WERI-Rb-1 (cell line): ENCODE results near the gene RNF215.

Source experiments
- DNase-seq: peaks from one replicate; pipeline ENCODE4 v3.0.0-alpha.2; 2020
- H3K27ac ChIP-seq: fragments of 250-450 bp; sonication (Bioruptor Pico); 2 replicates; pipeline ENCODE4 v1.5.1; 2020; ENCODE audit warnings: mild to moderate bottlenecking, moderate library complexity
- H3K27me3 ChIP-seq: fragments of 250-450 bp; sonication (Bioruptor Pico); 2 replicates; pipeline ENCODE4 v1.5.1; 2021; ENCODE audit warnings: mild to moderate bottlenecking, low read depth, moderate library complexity; ENCODE audit not compliant: insufficient read depth, severe bottlenecking
- H3K36me3 ChIP-seq: fragments of 250-450 bp; sonication (Bioruptor Pico); 2 replicates; pipeline ENCODE4 v1.5.1; 2020; ENCODE audit warnings: mild to moderate bottlenecking, moderate library complexity
- H3K4me3 ChIP-seq: 2 replicates; pipeline ENCODE4 v1.5.1; 2011; ENCODE audit warnings: low read depth, mild to moderate bottlenecking, control low read depth, low read length
- H3K9me3 ChIP-seq: fragments of 250-450 bp; sonication (Bioruptor Pico); 2 replicates; pipeline ENCODE4 v1.5.1; 2021; ENCODE audit warnings: mild to moderate bottlenecking, moderate library complexity; ENCODE audit not compliant: severe bottlenecking
- CTCF ChIP-seq: IDR thresholded peaks from 2 replicates; pipeline ENCODE4 v1.5.1; 2011; ENCODE audit warnings: low read depth, mild to moderate bottlenecking, control low read depth, inconsistent platforms, low read length

Gene RNF215

GRCh38 chr22:30423301-30423958 is 36.2 kb upstream of the RNF215 start:
- Histone ChIP-seq H3K36me3 (peaks cover 31% of the 10 kb centered on the region), H3K27ac (peak overlapping the region; percentile 91), H3K4me3 (peak overlapping the region; percentile 90), H3K27me3 (no peaks in the 10 kb centered on the region), H3K9me3 (no peaks in the 10 kb centered on the region)
- no peak for TF ChIP-seq CTCF
- DNase-seq, result no peak

- H3K27ac ChIP-seq, result peak overlapping the region; percentile 91
- no peaks in the 10 kb centered on the region for H3K27me3 ChIP-seq
- peak; percentile 24 for DNase-seq
- no peak for TF ChIP-seq CTCF
- peak overlapping the region; percentile 90 for H3K4me3 ChIP-seq
- H3K36me3 ChIP-seq, result peaks cover 37% of the 10 kb centered on the region
- no peaks in the 10 kb centered on the region for H3K9me3 ChIP-seq
Measured at GRCh38 chr22:30422481-30423300, 35.5 kb upstream of the RNF215 start.

- TF ChIP-seq CTCF, result no peak
- Histone ChIP-seq H3K4me3 (no peak overlapping the region), H3K36me3 (peaks cover 36% of the 10 kb centered on the region)
Measured at GRCh38 chr22:30421695-30422480, 34.7 kb upstream of the RNF215 start.

GRCh38 chr22:30420347-30421125 is 33.3 kb upstream of the RNF215 start:
- DNase-seq, result no peak

More at GRCh38 chr22:30421695-30422480, 34.7 kb upstream of the RNF215 start:
- Histone ChIP-seq H3K27me3 (no peaks in the 10 kb centered on the region), H3K27ac (no peak overlapping the region), H3K9me3 (no peaks in the 10 kb centered on the region)
- no peak for DNase-seq

More at GRCh38 chr22:30420347-30421125, 33.3 kb upstream of the RNF215 start:
- Histone ChIP-seq H3K36me3 (peaks cover 46% of the 10 kb centered on the region), H3K9me3 (no peaks in the 10 kb centered on the region), H3K27me3 (no peaks in the 10 kb centered on the region), H3K4me3 (no peak overlapping the region), H3K27ac (no peak overlapping the region)
- no peak for TF ChIP-seq CTCF
